HepG2 (cell line): Measurements from ENCODE around the gene LAMP1.

Source experiments
- AFF4 ChIP-seq: sonication (generic); formaldehyde crosslinking; IDR thresholded peaks from 2 replicates; pipeline ENCODE4 v1.4.0; 2020; ENCODE audit warnings: missing genetic modification reagents
- CTCF ChIP-seq: sonication (generic); formaldehyde crosslinking; IDR thresholded peaks from 2 replicates; pipeline ENCODE4 v1.5.0; 2020; ENCODE audit warnings: mild to moderate bottlenecking, missing genetic modification reagents, moderate library complexity
- GABPA ChIP-seq, 2 experiments: IDR thresholded peaks; 2 replicates each; pipeline ENCODE4 v1.6.1; 2011 to 2016; ENCODE audit warnings: low read depth in 2 of 2, low read length in 1 of 2, missing biosample characterization in 1 of 2, missing genetic modification characterization in 1 of 2
- JUNB ChIP-seq: sonication (generic); formaldehyde crosslinking; IDR thresholded peaks from 2 replicates; pipeline ENCODE4 v1.8.0; 2022; ENCODE audit warnings: missing genetic modification reagents, mild to moderate bottlenecking, borderline replicate concordance
- JUND ChIP-seq: sonication (generic); formaldehyde crosslinking; IDR thresholded peaks from 2 replicates; pipeline ENCODE4 v1.8.0; 2022; ENCODE audit warnings: mild to moderate bottlenecking, missing genetic modification reagents
- NR1H2 ChIP-seq: sonication (generic); formaldehyde crosslinking; IDR thresholded peaks from 2 replicates; pipeline ENCODE4 v1.8.1; 2022; ENCODE audit warnings: low read depth, missing genetic modification reagents, borderline replicate concordance
- SOX5 ChIP-seq: IDR thresholded peaks from 2 replicates; pipeline ENCODE4 v1.6.1; 2016; ENCODE audit warnings: borderline replicate concordance
- YY1 ChIP-seq: IDR thresholded peaks from 2 replicates; pipeline ENCODE4 v1.6.1; 2011; ENCODE audit warnings: low read length, low read depth, moderate library complexity, mild to moderate bottlenecking; ENCODE audit not compliant: insufficient read depth, insufficient replicate concordance
- ZNF670 ChIP-seq: sonication (generic); formaldehyde crosslinking; IDR thresholded peaks from 2 replicates; pipeline ENCODE4 v1.8.0; 2022; ENCODE audit warnings: mild to moderate bottlenecking, missing genetic modification reagents, borderline replicate concordance
- ZNF790 ChIP-seq: sonication (generic); formaldehyde crosslinking; IDR thresholded peaks from 2 replicates; pipeline ENCODE4 v1.8.0; 2022; ENCODE audit warnings: missing genetic modification reagents, mild to moderate bottlenecking, borderline replicate concordance
- TF ChIP-seq, protein P1 (sequence below): sonication (generic); formaldehyde crosslinking; IDR thresholded peaks from 2 replicates; pipeline ENCODE4 v1.8.0; 2022; ENCODE audit warnings: mild to moderate bottlenecking, missing genetic modification reagents; ENCODE audit not compliant: insufficient replicate concordance
- TF ChIP-seq, protein P2 (sequence below): sonication (generic); formaldehyde crosslinking; IDR thresholded peaks from 2 replicates; pipeline ENCODE4 v1.5.0; 2020; ENCODE audit warnings: missing genetic modification reagents

DNA sequence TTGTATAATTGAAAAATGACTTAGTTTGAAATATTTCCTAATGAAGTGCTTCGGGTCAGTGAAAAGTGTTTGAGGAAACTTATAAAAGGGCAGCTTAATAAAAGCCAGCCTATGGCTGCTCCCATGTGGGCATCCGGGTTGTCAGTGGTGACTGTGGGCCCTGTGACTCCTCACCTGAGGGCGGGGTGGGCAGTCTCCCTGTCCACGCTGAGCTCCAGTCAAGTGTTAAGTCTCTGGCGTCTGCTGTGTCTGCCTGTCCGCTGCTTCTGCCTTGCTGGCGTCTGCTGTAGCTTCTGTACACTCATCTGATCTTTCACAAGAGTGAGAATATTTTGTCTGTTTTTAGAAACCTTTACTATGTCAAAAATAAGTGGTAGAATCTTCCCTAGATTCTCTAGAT is 7.1 kb downstream of the LAMP1 start:
- TF ChIP-seq, protein P1, sequence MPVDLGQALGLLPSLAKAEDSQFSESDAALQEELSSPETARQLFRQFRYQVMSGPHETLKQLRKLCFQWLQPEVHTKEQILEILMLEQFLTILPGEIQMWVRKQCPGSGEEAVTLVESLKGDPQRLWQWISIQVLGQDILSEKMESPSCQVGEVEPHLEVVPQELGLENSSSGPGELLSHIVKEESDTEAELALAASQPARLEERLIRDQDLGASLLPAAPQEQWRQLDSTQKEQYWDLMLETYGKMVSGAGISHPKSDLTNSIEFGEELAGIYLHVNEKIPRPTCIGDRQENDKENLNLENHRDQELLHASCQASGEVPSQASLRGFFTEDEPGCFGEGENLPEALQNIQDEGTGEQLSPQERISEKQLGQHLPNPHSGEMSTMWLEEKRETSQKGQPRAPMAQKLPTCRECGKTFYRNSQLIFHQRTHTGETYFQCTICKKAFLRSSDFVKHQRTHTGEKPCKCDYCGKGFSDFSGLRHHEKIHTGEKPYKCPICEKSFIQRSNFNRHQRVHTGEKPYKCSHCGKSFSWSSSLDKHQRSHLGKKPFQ: no peak
- TF ChIP-seq CTCF (CRISPR knock-in tag) (no peak), SOX5 (CRISPR knock-in tag) (no peak), YY1 (no peak), ZNF670 (no peak), ZNF790 (CRISPR knock-in tag) (no peak), JUND (CRISPR knock-in tag) (no peak), NR1H2 (CRISPR knock-in tag) (no peak), JUNB (no peak), AFF4 (no peak), GABPA (IDR thresholded peaks at IDR 0.05; ENCODE audit: low read depth, low read length) (no peak), GABPA (CRISPR knock-in tag; IDR thresholded peaks at IDR 0.05; ENCODE audit: low read depth) (no peak)
- TF ChIP-seq, protein P2, sequence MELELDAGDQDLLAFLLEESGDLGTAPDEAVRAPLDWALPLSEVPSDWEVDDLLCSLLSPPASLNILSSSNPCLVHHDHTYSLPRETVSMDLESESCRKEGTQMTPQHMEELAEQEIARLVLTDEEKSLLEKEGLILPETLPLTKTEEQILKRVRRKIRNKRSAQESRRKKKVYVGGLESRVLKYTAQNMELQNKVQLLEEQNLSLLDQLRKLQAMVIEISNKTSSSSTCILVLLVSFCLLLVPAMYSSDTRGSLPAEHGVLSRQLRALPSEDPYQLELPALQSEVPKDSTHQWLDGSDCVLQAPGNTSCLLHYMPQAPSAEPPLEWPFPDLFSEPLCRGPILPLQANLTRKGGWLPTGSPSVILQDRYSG: no peak
